PC-3 (cell line): ENCODE results near the gene LHX1.

Experiments
- EZH2 ChIP-seq: fragments of 300-600 bp; sonication (generic); IDR thresholded peaks from one replicate; pipeline ENCODE4 v1.6.1; 2017; ENCODE audit warnings: antibody characterized with exemption, mild to moderate bottlenecking, low read length; ENCODE audit not compliant: unreplicated experiment
- TF ChIP-seq, protein P1 (sequence below): fragments of 300-600 bp; sonication (generic); conservative IDR thresholded peaks from 2 replicates; pipeline ENCODE4 v1.5.1; 2017; ENCODE audit warnings: antibody characterized with exemption, low read depth, mild to moderate bottlenecking, low read length

DNA sequence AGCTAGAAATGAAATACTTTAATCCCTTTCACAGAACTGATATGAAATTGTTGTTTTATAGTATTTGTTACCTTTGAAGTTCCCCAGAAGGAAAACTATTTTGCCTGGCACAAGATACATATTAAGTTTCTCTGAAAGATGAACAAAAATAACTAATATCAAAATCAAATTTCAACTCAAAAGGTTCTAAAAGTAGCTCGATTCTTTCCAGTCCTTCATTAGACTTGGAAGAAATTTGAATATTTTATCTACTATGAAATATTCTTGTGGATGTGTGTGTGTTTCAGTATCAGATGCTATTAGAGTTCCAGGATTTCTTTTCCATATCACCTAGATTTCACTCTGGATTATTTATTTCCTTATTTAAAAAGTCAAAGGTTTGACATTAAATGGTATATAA, 7.9 kb downstream of the LHX1 start:
- TF ChIP-seq EZH2: no peak
- TF ChIP-seq, protein P1, sequence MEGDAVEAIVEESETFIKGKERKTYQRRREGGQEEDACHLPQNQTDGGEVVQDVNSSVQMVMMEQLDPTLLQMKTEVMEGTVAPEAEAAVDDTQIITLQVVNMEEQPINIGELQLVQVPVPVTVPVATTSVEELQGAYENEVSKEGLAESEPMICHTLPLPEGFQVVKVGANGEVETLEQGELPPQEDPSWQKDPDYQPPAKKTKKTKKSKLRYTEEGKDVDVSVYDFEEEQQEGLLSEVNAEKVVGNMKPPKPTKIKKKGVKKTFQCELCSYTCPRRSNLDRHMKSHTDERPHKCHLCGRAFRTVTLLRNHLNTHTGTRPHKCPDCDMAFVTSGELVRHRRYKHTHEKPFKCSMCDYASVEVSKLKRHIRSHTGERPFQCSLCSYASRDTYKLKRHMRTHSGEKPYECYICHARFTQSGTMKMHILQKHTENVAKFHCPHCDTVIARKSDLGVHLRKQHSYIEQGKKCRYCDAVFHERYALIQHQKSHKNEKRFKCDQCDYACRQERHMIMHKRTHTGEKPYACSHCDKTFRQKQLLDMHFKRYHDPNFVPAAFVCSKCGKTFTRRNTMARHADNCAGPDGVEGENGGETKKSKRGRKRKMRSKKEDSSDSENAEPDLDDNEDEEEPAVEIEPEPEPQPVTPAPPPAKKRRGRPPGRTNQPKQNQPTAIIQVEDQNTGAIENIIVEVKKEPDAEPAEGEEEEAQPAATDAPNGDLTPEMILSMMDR: no peak
